Urinary bladder (tissue), 4 donors: ENCODE measurements around the gene DCLK1. TPM values are rescaled to one million over a fixed set of nuclear protein-coding genes. Genes with fewer than 3 reads are reported as not detected.

ENCODE experiments used
- DNase-seq: peaks from one replicate; pipeline ENCODE4 v3.0.0-alpha.2; 2015; ENCODE audit errors: extremely low spot score
- H3K27ac ChIP-seq: one replicate; pipeline ENCODE4 v1.5.1; 2013; ENCODE audit warnings: low read depth, mild to moderate bottlenecking, moderate library complexity
- H3K36me3 ChIP-seq: one replicate; pipeline ENCODE4 v1.6.1; 2013; ENCODE audit warnings: mild to moderate bottlenecking, moderate library complexity; ENCODE audit not compliant: insufficient read depth
- H3K4me1 ChIP-seq: one replicate; pipeline ENCODE4 v1.6.1; 2013; ENCODE audit warnings: mild to moderate bottlenecking, moderate library complexity; ENCODE audit not compliant: insufficient read depth
- H3K4me3 ChIP-seq: one replicate; pipeline ENCODE4 v1.5.1; 2013; ENCODE audit warnings: low read depth, low read length
- WGBS: extraction: QIAGEN DNeasy Blood & Tissue Kit; methylation state at CpG from one replicate; pipeline ENCODE4 v1.1.7; 2013; 5-methylcytosine and 5-hydroxymethylcytosine counted together
- polyA plus RNA-seq: library from polyadenylated mRNA; stranded (reverse); fragments of 200-250 nt; gene quantifications from one replicate; pipeline ENCODE4 v1.2.3, GENCODE V29; 2013
- total RNA-seq: library from RNA; depleted of rRNA; stranded (reverse); fragments of >200 nt; gene quantifications from one replicate; pipeline ENCODE4 v1.2.3, GENCODE V29; 2014
- donor health status: healthy with polysubstance abuse.
- donor health status: healthy.

DCLK1 gene
- total and polyA plus RNA-seq, 2 donors, result 6.5 to 89.1 TPM

GRCh38 chr13:35914662-35915061 is 216.5 kb downstream of the DCLK1 start:
- H3K4me1 ChIP-seq, result no peaks in the 10 kb centered on the region
- DNase-seq, result no peak
- no peak overlapping the region for H3K4me3 ChIP-seq
- no peaks in the 10 kb centered on the region for H3K36me3 ChIP-seq
- H3K27ac ChIP-seq, result no peak overlapping the region
- 32% methylated on average over 1 of the region's 1 CpG for WGBS

DNA sequence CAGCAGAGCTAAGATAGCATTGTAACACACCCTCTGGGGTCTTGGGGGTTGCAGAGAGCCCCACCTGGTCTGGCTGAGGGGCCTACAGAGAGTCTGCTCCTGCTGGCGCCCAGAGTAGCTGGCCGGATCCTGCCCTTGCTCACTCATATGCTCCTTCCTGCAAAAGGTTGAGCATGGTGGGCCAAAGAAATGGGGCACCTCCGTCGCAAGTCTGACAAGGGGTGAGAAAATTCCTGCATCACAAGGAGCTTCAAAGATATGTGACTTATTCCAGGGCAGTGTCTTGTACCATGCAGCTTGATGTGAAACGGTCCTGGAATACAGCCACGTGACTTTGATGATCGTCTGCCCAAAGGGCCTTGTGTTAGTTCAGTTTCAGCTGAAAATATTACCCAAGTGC is 218.3 kb downstream of the DCLK1 start:
- WGBS, result 86% methylated on average over 7 of the region's 7 CpGs
- Histone ChIP-seq H3K36me3 (no peaks in the 10 kb centered on the region), H3K4me1 (no peaks in the 10 kb centered on the region), H3K27ac (no peak overlapping the region), H3K4me3 (no peak overlapping the region)
- DNase-seq, result no peak

GRCh38 chr13:35909837-35910540 is 221.2 kb downstream of the DCLK1 start:
- Histone ChIP-seq H3K4me3 (no peak overlapping the region), H3K4me1 (no peaks in the 10 kb centered on the region), H3K27ac (no peak overlapping the region), H3K36me3 (no peaks in the 10 kb centered on the region)
- 85% methylated on average over 8 of the region's 8 CpGs for WGBS
- no peak for DNase-seq

DNA sequence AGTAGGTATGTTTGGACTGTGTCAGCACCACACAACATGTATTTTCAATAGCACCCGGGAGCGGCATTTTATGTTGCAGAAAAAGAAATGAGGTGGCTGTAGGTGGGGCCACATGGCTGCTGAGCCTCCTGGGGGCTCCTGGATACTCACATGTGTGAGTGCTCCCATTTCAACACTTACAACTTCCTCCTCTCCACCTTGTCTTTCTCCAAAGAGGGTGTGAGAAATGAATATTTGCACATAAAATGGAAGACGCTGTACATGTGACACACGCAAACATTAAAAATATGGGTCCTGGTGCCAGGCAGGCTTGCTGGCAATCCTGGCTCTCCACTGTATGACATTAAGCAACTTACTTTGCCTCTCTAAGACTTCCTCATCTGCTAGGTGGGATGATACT is 222.1 kb downstream of the DCLK1 start:
- Histone ChIP-seq H3K36me3 (no peaks in the 10 kb centered on the region), H3K27ac (no peak overlapping the region), H3K4me3 (no peak overlapping the region), H3K4me1 (no peaks in the 10 kb centered on the region)
- no peak for DNase-seq
- 67% methylated on average over 4 of the region's 4 CpGs for WGBS

DNA sequence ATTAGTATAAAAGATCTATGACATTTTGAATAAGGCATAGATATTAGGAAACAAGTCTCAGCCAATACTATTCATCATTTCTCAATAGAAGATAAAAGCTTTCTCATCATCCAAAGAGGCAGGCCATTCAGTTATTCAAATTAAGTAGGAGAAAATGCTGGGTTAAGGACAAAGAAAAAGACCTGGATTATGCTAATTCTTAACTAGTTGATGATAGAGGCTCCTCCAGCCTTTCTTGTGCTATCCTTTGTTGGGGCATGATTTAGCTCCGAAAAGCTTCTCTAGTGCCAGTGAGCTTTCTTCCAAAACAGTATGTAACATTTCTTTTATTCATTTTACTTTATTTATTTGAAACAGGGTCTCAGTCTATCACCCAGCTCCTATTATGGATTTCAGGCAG is 223.0 kb downstream of the DCLK1 start:
- no peaks in the 10 kb centered on the region for H3K4me1 ChIP-seq
- 92% methylated on average over 1 of the region's 1 CpG for WGBS
- H3K36me3 ChIP-seq, result no peaks in the 10 kb centered on the region
- no peak overlapping the region for H3K27ac ChIP-seq
- no peak for DNase-seq
- H3K4me3 ChIP-seq, result no peak overlapping the region

DNA sequence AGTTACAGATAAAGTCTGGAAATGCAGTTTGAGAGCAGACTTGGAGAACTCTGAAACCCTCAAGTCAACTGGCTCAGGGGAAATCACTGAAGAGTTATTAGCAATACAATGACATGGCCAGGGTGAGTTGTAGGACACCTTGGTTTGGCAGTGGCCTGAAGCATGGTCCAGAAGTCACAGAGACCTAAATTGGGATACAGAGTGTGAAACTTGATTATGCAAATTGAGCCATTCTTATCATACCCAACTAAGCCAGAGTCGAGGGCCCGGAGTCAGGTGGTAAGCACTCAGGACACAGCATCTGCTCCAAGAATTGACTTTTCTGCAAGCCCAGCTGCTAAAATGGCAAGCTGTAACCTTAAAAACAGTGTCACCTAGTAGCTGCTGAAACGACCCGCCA is 224.5 kb downstream of the DCLK1 start:
- 94% methylated on average over 4 of the region's 4 CpGs for WGBS
- H3K36me3 ChIP-seq, result no peaks in the 10 kb centered on the region
- H3K4me3 ChIP-seq, result no peak overlapping the region
- no peaks in the 10 kb centered on the region for H3K4me1 ChIP-seq
- DNase-seq, result no peak
- H3K27ac ChIP-seq, result no peak overlapping the region

- DNase-seq, result no peak
- no peak overlapping the region for H3K4me3 ChIP-seq
- no peaks in the 10 kb centered on the region for H3K4me1 ChIP-seq
- H3K27ac ChIP-seq, result no peak overlapping the region
- H3K36me3 ChIP-seq, result no peaks in the 10 kb centered on the region
- WGBS, result 80% methylated on average over 1 of the region's 1 CpG
Observed at GRCh38 chr13:35903075-35903474, 228.1 kb downstream of the DCLK1 start.

- Histone ChIP-seq H3K36me3 (no peaks in the 10 kb centered on the region), H3K27ac (no peak overlapping the region), H3K4me3 (no peak overlapping the region), H3K4me1 (no peaks in the 10 kb centered on the region)
- no peak for DNase-seq
- 91% methylated on average over 1 of the region's 1 CpG for WGBS
Observed at GRCh38 chr13:35898041-35898440, 233.1 kb downstream of the DCLK1 start.

DNA sequence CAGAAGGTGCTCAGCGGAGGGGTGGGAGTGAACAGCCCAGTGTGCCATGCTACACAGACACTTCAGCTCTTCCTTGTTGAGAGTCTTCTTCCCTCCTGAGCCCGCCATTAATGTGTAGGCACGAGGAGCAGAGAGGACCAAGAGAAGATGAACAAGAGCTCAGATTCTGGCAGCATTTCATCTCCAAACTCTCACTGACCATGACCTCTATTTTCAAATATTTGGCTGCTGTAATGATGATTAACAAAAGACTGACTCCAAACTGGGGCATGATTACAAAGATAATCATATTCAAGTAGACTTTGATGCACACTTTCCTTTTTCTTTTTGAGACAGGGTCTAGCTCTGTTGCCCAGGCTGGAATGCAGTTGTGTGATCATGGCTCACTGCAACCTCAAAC is 236.5 kb downstream of the DCLK1 start:
- Histone ChIP-seq H3K4me1 (no peaks in the 10 kb centered on the region), H3K27ac (no peak overlapping the region), H3K36me3 (no peaks in the 10 kb centered on the region), H3K4me3 (no peak overlapping the region)
- WGBS, result 88% methylated on average over 3 of the region's 3 CpGs
- no peak for DNase-seq

DNA sequence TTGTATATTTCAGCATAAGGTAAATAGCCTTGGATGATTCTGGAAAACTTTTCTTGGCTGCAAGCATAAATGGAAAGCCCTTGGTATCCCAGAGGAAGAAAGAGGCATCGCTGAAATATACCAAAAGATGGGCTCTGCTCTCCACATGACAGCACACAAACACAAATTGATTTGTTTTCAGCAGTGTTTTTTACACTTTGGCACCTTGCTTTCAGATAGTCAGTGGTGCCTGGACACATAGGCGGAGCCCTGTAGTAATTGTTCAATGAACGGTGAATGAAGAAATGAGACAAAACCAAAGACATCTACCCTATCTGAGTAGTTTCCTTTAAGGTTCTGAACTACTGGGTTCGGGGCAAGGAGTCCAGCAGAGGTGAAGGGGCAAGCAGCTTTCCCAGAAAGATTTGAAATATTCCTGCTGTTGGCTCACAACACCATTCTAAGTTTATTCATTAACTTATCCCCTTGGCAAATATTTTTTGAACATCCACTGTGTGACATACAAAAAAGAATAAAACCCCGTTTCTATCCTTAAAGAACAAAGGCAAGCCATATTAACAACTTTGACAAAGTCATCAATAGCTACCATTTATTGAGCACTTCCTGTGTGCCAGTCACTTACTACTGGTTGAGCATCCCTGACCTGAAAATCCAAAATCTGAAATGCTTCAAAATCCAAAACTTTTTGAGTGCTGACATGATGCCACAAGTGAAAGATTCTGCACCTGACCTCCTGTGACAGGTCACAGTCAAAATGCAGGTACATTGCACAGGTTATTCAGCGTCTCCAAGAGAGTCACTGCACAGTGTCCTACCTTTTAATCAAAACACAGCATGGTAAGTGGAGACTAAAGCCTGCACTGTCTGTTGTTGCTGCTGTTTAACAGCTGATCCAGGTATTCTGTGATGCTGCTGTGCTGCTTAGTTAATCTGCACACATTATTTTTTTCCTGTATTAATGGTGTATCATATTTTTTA is 238.1 kb downstream of the DCLK1 start:
- 82% methylated on average over 6 of the region's 6 CpGs for WGBS
- no peaks in the 10 kb centered on the region for H3K36me3 ChIP-seq
- no peak for DNase-seq
- H3K4me3 ChIP-seq, result no peak overlapping the region
- H3K27ac ChIP-seq, result no peak overlapping the region
- H3K4me1 ChIP-seq, result no peaks in the 10 kb centered on the region

DNA sequence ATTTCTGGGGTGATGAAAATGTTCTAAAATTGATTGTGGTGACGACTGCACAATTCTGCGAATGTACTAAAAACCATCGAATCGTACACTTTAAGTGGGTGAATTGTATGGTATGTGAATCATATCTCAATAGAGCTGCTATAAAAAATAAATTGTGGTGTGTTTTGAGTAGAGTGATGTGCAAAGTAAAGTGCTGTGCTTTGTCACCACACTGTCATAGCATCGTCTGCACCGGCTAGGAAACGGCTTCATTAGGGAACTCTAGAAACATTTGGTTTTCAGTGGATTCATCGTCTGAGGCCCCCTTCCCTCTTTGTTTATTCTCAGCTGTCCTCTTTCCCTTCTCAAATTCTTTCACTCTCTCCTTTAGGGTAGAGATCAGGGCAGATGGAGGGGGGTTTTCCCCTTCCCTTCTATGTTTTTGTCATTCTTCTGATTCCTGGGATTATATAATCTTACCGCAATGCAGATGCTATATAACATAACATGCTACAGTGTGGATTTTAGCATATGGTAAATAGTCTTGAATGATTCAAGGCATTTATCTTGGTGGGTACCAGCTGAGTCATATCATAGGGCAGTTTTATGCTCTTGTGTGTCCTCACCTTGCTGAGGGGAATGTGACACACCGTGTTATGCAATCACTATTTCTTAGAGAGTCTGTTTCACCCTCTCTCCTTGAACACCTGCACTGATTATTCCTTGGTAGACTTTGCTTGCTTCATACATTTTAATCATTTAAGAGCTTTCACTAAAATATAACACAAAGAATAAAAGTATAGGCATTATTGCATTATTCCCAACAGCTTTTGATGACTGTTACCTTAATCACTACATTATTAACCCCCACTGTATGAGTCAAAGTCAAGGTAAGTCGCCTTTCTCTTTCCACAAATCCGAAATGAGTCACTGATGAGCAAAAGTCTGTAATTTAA is 239.4 kb downstream of the DCLK1 start:
- Histone ChIP-seq H3K36me3 (no peaks in the 10 kb centered on the region), H3K4me3 (no peak overlapping the region), H3K4me1 (no peaks in the 10 kb centered on the region), H3K27ac (no peak overlapping the region)
- 65% methylated on average over 12 of the region's 12 CpGs for WGBS
- no peak for DNase-seq

DNA sequence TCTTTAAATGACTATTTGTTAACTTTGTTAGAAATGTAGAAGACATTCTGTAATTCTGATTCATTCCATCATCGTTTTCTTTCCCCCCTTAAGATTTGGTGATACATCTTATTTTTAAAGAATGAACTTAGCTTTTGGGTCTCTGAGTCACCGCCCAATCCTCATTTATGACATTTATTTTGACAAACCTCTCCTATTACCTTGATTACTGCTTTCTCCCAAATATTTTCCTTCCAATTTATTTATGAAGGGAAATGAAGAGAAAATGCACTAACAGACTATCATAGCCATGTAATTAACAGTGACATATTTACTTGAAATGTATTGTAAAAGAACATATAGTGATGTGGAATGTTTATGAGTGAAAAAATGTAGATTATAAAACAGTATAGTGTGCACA is 241.6 kb downstream of the DCLK1 start:
- DNase-seq, result no peak
- Histone ChIP-seq H3K4me3 (no peak overlapping the region), H3K27ac (no peak overlapping the region), H3K36me3 (no peaks in the 10 kb centered on the region), H3K4me1 (no peaks in the 10 kb centered on the region)
- whole genome bisulfite sequencing, result 92% methylated on average over 2 of the region's 2 CpGs

GRCh38 chr13:35888981-35889380 is 242.2 kb downstream of the DCLK1 start:
- H3K27ac ChIP-seq, result no peak overlapping the region
- no peak overlapping the region for H3K4me3 ChIP-seq
- no peaks in the 10 kb centered on the region for H3K4me1 ChIP-seq
- 55% methylated on average over 2 of the region's 2 CpGs for WGBS
- DNase-seq, result no peak
- H3K36me3 ChIP-seq, result no peaks in the 10 kb centered on the region
